ENCODE results near the gene DNAJB4. TPM values are rescaled to one million over a fixed set of nuclear protein-coding genes. Genes with fewer than 3 reads are reported as not detected.

The DNAJB4 gene
- total RNA-seq, 1 experiment from 2014 or later, result 23.4 TPM

DNA sequence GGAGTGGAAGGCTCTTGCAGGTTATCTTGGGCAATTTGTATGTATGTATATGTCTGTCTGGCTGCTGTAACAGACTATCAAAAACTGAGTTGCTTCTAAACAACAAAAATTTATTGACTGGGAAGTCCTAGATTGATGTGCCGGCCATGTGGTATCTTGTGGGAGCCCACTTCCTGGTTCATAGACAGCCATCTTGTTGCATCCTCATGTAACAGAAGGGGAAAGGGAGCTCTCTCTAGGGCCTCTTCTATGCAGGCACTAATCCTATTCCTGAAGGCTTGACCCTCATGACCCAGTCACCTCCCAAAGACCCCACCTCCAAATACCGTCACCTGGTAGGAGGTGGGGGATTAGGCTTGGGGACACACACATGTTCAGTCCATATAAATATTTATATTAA is 50.2 kb downstream of the DNAJB4 start:
- H3K27me3 Mint-ChIP-seq (ENCODE audit: low read depth), result no peaks in the 10 kb centered on the region
- TF ChIP-seq, protein P1, sequence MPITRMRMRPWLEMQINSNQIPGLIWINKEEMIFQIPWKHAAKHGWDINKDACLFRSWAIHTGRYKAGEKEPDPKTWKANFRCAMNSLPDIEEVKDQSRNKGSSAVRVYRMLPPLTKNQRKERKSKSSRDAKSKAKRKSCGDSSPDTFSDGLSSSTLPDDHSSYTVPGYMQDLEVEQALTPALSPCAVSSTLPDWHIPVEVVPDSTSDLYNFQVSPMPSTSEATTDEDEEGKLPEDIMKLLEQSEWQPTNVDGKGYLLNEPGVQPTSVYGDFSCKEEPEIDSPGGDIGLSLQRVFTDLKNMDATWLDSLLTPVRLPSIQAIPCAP (CRISPR knock-in tag; IDR thresholded peaks at IDR 0.05), result no peak
- TF ChIP-seq, protein P2, sequence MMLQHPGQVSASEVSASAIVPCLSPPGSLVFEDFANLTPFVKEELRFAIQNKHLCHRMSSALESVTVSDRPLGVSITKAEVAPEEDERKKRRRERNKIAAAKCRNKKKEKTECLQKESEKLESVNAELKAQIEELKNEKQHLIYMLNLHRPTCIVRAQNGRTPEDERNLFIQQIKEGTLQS (CRISPR knock-in tag; conservative IDR thresholded peaks at IDR 0.05), result no peak
- no peak for TF ChIP-seq ZNF263 (CRISPR knock-in tag; IDR thresholded peaks at IDR 0.05; ENCODE audit: low read depth)
- no peak for TF ChIP-seq KAT7 (CRISPR knock-in tag; IDR thresholded peaks at IDR 0.05; ENCODE audit: borderline replicate concordance)
- no peak for TF ChIP-seq ZNF232 (CRISPR knock-in tag; IDR thresholded peaks at IDR 0.05)
- TF ChIP-seq, protein P3, sequence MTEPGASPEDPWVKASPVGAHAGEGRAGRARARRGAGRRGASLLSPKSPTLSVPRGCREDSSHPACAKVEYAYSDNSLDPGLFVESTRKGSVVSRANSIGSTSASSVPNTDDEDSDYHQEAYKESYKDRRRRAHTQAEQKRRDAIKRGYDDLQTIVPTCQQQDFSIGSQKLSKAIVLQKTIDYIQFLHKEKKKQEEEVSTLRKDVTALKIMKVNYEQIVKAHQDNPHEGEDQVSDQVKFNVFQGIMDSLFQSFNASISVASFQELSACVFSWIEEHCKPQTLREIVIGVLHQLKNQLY (CRISPR knock-in tag; IDR thresholded peaks at IDR 0.05), result no peak
- TF ChIP-seq, protein P4, sequence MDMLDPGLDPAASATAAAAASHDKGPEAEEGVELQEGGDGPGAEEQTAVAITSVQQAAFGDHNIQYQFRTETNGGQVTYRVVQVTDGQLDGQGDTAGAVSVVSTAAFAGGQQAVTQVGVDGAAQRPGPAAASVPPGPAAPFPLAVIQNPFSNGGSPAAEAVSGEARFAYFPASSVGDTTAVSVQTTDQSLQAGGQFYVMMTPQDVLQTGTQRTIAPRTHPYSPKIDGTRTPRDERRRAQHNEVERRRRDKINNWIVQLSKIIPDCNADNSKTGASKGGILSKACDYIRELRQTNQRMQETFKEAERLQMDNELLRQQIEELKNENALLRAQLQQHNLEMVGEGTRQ (CRISPR knock-in tag; IDR thresholded peaks at IDR 0.05), result no peak
- TF ChIP-seq ZNF423 (CRISPR knock-in tag; IDR thresholded peaks at IDR 0.05), result no peak
- TF ChIP-seq, protein P5, sequence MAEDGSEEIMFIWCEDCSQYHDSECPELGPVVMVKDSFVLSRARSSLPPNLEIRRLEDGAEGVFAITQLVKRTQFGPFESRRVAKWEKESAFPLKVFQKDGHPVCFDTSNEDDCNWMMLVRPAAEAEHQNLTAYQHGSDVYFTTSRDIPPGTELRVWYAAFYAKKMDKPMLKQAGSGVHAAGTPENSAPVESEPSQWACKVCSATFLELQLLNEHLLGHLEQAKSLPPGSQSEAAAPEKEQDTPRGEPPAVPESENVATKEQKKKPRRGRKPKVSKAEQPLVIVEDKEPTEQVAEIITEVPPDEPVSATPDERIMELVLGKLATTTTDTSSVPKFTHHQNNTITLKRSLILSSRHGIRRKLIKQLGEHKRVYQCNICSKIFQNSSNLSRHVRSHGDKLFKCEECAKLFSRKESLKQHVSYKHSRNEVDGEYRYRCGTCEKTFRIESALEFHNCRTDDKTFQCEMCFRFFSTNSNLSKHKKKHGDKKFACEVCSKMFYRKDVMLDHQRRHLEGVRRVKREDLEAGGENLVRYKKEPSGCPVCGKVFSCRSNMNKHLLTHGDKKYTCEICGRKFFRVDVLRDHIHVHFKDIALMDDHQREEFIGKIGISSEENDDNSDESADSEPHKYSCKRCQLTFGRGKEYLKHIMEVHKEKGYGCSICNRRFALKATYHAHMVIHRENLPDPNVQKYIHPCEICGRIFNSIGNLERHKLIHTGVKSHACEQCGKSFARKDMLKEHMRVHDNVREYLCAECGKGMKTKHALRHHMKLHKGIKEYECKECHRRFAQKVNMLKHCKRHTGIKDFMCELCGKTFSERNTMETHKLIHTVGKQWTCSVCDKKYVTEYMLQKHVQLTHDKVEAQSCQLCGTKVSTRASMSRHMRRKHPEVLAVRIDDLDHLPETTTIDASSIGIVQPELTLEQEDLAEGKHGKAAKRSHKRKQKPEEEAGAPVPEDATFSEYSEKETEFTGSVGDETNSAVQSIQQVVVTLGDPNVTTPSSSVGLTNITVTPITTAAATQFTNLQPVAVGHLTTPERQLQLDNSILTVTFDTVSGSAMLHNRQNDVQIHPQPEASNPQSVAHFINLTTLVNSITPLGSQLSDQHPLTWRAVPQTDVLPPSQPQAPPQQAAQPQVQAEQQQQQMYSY (CRISPR knock-in tag; IDR thresholded peaks at IDR 0.05), result no peak
- TF ChIP-seq JAZF1 (CRISPR knock-in tag; IDR thresholded peaks at IDR 0.05), result no peak
- TF ChIP-seq, protein P6, sequence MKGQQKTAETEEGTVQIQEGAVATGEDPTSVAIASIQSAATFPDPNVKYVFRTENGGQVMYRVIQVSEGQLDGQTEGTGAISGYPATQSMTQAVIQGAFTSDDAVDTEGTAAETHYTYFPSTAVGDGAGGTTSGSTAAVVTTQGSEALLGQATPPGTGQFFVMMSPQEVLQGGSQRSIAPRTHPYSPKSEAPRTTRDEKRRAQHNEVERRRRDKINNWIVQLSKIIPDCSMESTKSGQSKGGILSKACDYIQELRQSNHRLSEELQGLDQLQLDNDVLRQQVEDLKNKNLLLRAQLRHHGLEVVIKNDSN (CRISPR knock-in tag; IDR thresholded peaks at IDR 0.05), result no peak
- TF ChIP-seq, protein P7, sequence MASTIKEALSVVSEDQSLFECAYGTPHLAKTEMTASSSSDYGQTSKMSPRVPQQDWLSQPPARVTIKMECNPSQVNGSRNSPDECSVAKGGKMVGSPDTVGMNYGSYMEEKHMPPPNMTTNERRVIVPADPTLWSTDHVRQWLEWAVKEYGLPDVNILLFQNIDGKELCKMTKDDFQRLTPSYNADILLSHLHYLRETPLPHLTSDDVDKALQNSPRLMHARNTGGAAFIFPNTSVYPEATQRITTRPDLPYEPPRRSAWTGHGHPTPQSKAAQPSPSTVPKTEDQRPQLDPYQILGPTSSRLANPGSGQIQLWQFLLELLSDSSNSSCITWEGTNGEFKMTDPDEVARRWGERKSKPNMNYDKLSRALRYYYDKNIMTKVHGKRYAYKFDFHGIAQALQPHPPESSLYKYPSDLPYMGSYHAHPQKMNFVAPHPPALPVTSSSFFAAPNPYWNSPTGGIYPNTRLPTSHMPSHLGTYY (CRISPR knock-in tag; IDR thresholded peaks at IDR 0.05), result no peak
- no peak for TF ChIP-seq ZNF416 (CRISPR knock-in tag; IDR thresholded peaks at IDR 0.05)
- no peak for TF ChIP-seq CBFB (CRISPR knock-in tag; IDR thresholded peaks at IDR 0.05; ENCODE audit: low read depth)
- no peak overlapping the region for H3K4me3 Mint-ChIP-seq
- H3K9me3 Mint-ChIP-seq, result no peaks in the 10 kb centered on the region
- no peak for ATAC-seq
- H3K27ac Mint-ChIP-seq, result no peak overlapping the region
- DNase-seq (ENCODE audit: low spot score), result no peak
- no peaks in the 10 kb centered on the region for H3K36me3 Mint-ChIP-seq
- POLR2A ChIA-PET, result no interaction called here
- CTCF ChIA-PET, result no interaction called here
- H3K4me1 Mint-ChIP-seq, result peaks cover 8% of the 10 kb centered on the region

DNA sequence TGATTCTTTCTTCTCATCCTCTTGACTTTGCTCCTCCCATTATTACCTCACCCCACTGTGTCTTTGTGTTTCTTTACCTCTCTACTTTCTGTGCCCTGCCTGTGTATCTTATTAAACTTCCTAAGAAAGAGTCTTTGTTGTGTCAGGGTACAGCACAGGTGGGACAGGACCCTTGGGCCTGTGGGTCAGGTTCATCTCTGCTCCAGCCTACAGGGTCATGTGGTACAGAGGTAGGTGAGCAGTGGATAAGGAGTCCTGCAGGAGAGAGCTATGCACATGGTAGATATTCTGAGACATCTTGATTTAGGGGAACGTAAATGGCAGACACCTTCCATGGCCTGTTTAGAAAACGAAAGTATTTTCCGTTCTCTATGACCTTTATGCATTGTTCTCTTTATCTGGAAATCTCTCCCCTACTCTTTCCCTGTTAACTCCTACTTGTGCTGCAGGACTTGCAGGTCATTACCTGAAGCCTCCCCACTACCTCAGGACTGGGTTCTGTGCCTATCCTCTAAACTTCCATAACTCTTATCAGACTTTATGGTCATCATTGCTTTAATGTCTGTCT is 50.9 kb downstream of the DNAJB4 start:
- Mint-ChIP-seq H3K27ac (no peak overlapping the region), H3K4me1 (peaks cover 8% of the 10 kb centered on the region), H3K9me3 (no peaks in the 10 kb centered on the region), H3K4me3 (no peak overlapping the region), H3K27me3 (ENCODE audit: low read depth) (no peaks in the 10 kb centered on the region), H3K36me3 (no peaks in the 10 kb centered on the region)
- ChIA-PET CTCF (no interaction called here), POLR2A (no interaction called here)
- no peak for ATAC-seq
- DNase-seq (ENCODE audit: low spot score), result no peak
- TF ChIP-seq GABPB1 (CRISPR knock-in tag; IDR thresholded peaks at IDR 0.05) (no peak), JUN (CRISPR knock-in tag; IDR thresholded peaks at IDR 0.05) (no peak), ZNF416 (CRISPR knock-in tag; IDR thresholded peaks at IDR 0.05) (no peak), NR1H2 (CRISPR knock-in tag; IDR thresholded peaks at IDR 0.05) (no peak)
- TF ChIP-seq, protein P6 (CRISPR knock-in tag; IDR thresholded peaks at IDR 0.05), result no peak
- TF ChIP-seq, protein P8, sequence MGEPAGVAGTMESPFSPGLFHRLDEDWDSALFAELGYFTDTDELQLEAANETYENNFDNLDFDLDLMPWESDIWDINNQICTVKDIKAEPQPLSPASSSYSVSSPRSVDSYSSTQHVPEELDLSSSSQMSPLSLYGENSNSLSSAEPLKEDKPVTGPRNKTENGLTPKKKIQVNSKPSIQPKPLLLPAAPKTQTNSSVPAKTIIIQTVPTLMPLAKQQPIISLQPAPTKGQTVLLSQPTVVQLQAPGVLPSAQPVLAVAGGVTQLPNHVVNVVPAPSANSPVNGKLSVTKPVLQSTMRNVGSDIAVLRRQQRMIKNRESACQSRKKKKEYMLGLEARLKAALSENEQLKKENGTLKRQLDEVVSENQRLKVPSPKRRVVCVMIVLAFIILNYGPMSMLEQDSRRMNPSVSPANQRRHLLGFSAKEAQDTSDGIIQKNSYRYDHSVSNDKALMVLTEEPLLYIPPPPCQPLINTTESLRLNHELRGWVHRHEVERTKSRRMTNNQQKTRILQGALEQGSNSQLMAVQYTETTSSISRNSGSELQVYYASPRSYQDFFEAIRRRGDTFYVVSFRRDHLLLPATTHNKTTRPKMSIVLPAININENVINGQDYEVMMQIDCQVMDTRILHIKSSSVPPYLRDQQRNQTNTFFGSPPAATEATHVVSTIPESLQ (CRISPR knock-in tag; IDR thresholded peaks at IDR 0.05), result no peak
- TF ChIP-seq, protein P9, sequence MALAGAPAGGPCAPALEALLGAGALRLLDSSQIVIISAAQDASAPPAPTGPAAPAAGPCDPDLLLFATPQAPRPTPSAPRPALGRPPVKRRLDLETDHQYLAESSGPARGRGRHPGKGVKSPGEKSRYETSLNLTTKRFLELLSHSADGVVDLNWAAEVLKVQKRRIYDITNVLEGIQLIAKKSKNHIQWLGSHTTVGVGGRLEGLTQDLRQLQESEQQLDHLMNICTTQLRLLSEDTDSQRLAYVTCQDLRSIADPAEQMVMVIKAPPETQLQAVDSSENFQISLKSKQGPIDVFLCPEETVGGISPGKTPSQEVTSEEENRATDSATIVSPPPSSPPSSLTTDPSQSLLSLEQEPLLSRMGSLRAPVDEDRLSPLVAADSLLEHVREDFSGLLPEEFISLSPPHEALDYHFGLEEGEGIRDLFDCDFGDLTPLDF (CRISPR knock-in tag; IDR thresholded peaks at IDR 0.05), result no peak
- TF ChIP-seq, protein P10, sequence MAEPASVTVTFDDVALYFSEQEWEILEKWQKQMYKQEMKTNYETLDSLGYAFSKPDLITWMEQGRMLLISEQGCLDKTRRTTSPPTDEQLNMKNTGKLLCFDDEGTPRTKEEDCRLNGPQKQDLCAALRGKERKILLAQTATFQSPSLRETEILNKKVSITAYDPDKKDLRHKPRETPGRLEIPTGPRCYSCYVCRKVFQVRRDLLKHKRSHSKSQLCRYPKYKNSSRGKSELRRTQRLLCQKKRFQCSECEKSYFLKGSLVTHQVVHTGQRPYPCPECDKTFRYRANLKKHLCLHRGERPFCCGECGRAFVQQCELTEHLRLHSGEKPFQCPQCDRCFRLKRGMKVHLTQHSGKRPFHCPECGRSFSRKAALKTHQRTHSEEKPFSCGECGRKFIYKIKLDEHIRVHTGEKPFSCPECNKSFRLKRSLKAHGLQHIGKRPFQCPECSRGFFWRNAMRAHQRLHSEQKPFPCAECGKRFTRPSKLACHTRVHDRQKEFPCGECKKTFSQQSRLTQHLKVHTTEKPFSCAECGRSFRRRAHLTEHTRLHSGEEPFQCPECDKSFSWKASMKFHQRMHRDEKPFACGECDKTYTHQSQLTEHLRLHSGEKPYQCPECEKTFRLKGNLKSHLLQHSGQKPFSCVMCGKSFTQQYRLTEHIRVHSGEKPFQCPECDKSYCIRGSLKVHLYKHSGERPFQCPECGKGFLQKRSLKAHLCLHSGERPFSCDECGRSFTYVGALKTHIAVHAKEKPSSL (CRISPR knock-in tag; conservative IDR thresholded peaks at IDR 0.05), result no peak
